Activated CD8-positive, alpha-beta T cell treated with anti-CD3 and anti-CD28 coated beads for 36 hours (primary cell): Measurements from ENCODE around the gene CR2. TPM values are rescaled to one million over a fixed set of nuclear protein-coding genes. Genes with fewer than 3 reads are reported as not detected.

Experiments used
- ATAC-seq: fragments of 200-7000 bp; cut with Tn5 transposase; one replicate; pipeline ENCODE4 v1.10.0; 2021; ENCODE audit warnings: mild to moderate bottlenecking, moderate library complexity
- CTCF ChIA-PET: fragments of 350-600 bp; sonication (Branson Sonifier 250); formaldehyde crosslinking; loops from one replicate; lab custom pipeline; 2021; ENCODE audit warnings: antibody characterized with exemption; lab: Charles Lee
- POLR2A ChIA-PET: fragments of 350-600 bp; sonication (Branson Sonifier 250); formaldehyde crosslinking; loops from one replicate; lab custom pipeline; 2021; ENCODE audit warnings: antibody characterized with exemption; lab: Charles Lee
- DNase-seq: peaks from one replicate; pipeline ENCODE4 v3.0.0-alpha.2; 2020
- H3K27ac Mint-ChIP-seq: one replicate; pipeline ENCODE4 v1.8.0; 2021; ENCODE audit warnings: mild to moderate bottlenecking, mixed read lengths
- H3K27me3 Mint-ChIP-seq: one replicate; pipeline ENCODE4 v1.8.0; 2021; ENCODE audit warnings: mixed read lengths
- H3K36me3 Mint-ChIP-seq: one replicate; pipeline ENCODE4 v1.8.0; 2021; ENCODE audit warnings: low read depth, mixed read lengths
- H3K4me1 Mint-ChIP-seq: one replicate; pipeline ENCODE4 v1.8.0; 2021; ENCODE audit warnings: low read depth, mixed read lengths
- H3K4me3 Mint-ChIP-seq: one replicate; pipeline ENCODE4 v1.8.0; 2021; ENCODE audit warnings: mild to moderate bottlenecking, moderate library complexity, mixed read lengths
- H3K9me3 Mint-ChIP-seq: one replicate; pipeline ENCODE4 v1.8.0; 2021; ENCODE audit warnings: mixed read lengths
- CTCF ChIP-seq: fragments of 200-600 bp; IDR thresholded peaks from one replicate; pipeline ENCODE4 v1.8.0; 2022; ENCODE audit warnings: antibody characterized with exemption, mild to moderate bottlenecking
- intact Hi-C: fragments of 100-400 bp; cut with micrococcal nuclease; formaldehyde crosslinking; loops from one replicate; pipeline ENCODE4 v1.10.0; 2022
- total RNA-seq, 2 experiments: library from RNA; stranded (reverse); gene quantifications; one replicate each; pipeline ENCODE4 v1.2.3, GENCODE V29; 2021

Gene CR2
- total RNA-seq, 2 experiments from 2014 or later = 1.9 to 2.1 TPM

- ATAC-seq (no peak), DNase-seq (no peak)
- peaks cover 18% of the 10 kb centered on the region for H3K4me1 Mint-ChIP-seq
- POLR2A ChIA-PET = interaction anchor here (1.1 kb wide), 1 partner anchor 13 kb away, joined by 3 read pairs; no protein-coding TSS in a partner anchor
- H3K27ac Mint-ChIP-seq = no peak overlapping the region
- CTCF ChIA-PET = interaction anchor here (1.3 kb wide), 1 partner anchor 427 kb away, joined by 3 read pairs; no protein-coding TSS in a partner anchor
- H3K27me3 Mint-ChIP-seq = peaks cover 4% of the 10 kb centered on the region
- no peaks in the 10 kb centered on the region for H3K36me3 Mint-ChIP-seq
- TF ChIP-seq CTCF = no peak
- H3K4me3 Mint-ChIP-seq = no peak overlapping the region
- H3K9me3 Mint-ChIP-seq = no peaks in the 10 kb centered on the region
- intact Hi-C loops = no loop called here
Observed at GRCh38 chr1:207503950-207504349, 49.8 kb downstream of the CR2 start.

GRCh38 chr1:207504438-207504837, 50.3 kb downstream of the CR2 start:
- Mint-ChIP-seq H3K4me1 (peaks cover 14% of the 10 kb centered on the region), H3K27me3 (peaks cover 4% of the 10 kb centered on the region), H3K27ac (no peak overlapping the region), H3K9me3 (no peaks in the 10 kb centered on the region), H3K4me3 (no peak overlapping the region), H3K36me3 (no peaks in the 10 kb centered on the region)
- ChIA-PET CTCF (interaction anchor here (0.8 to 1.3 kb wide), 2 partner anchors 428 to 454 kb away, joined by 3 read pairs; no protein-coding TSS in a partner anchor), POLR2A (interaction anchor here (1.1 kb wide), 1 partner anchor 13 kb away, joined by 3 read pairs; no protein-coding TSS in a partner anchor)
- intact Hi-C loops = no loop called here
- DNase-seq (no peak), ATAC-seq (no peak)
- no peak for TF ChIP-seq CTCF

GRCh38 chr1:207510444-207510843, 56.3 kb downstream of the CR2 start:
- TF ChIP-seq CTCF = no peak
- no peak overlapping the region for H3K27ac Mint-ChIP-seq
- no peaks in the 10 kb centered on the region for H3K36me3 Mint-ChIP-seq
- no peaks in the 10 kb centered on the region for H3K9me3 Mint-ChIP-seq
- no peak for ATAC-seq
- ChIA-PET CTCF (interaction anchor here (0.6 to 0.7 kb wide), 2 partner anchors 454 to 455 kb away, joined by 3 read pairs; no protein-coding TSS in a partner anchor), POLR2A (no interaction called here)
- no peak for DNase-seq
- no peaks in the 10 kb centered on the region for H3K27me3 Mint-ChIP-seq
- intact Hi-C loops = no loop called here
- peaks cover 2% of the 10 kb centered on the region for H3K4me1 Mint-ChIP-seq
- H3K4me3 Mint-ChIP-seq = no peak overlapping the region

- ATAC-seq (no peak), DNase-seq (no peak)
- Mint-ChIP-seq H3K27ac (no peak overlapping the region), H3K9me3 (no peaks in the 10 kb centered on the region), H3K4me3 (no peak overlapping the region), H3K4me1 (no peaks in the 10 kb centered on the region), H3K27me3 (no peaks in the 10 kb centered on the region), H3K36me3 (no peaks in the 10 kb centered on the region)
- ChIA-PET POLR2A (interaction anchor here (0.6 kb wide), 1 partner anchor 91 kb away, joined by 4 read pairs; no protein-coding TSS in a partner anchor), CTCF (interaction anchor here (1.3 kb wide), 1 partner anchor 15 kb away, joined by 6 read pairs; no protein-coding TSS in a partner anchor)
- intact Hi-C loops = no loop called here
- TF ChIP-seq CTCF = no peak
Observed at GRCh38 chr1:207514890-207515289, 60.8 kb downstream of the CR2 start.

GRCh38 chr1:207516729-207517128, 62.6 kb downstream of the CR2 start:
- no peak for TF ChIP-seq CTCF
- no peaks in the 10 kb centered on the region for H3K36me3 Mint-ChIP-seq
- POLR2A ChIA-PET = no interaction called here
- no peak for DNase-seq
- CTCF ChIA-PET = no interaction called here
- no peaks in the 10 kb centered on the region for H3K4me1 Mint-ChIP-seq
- ATAC-seq = no peak
- intact Hi-C loops = no loop called here
- no peaks in the 10 kb centered on the region for H3K27me3 Mint-ChIP-seq
- no peak overlapping the region for H3K27ac Mint-ChIP-seq
- no peak overlapping the region for H3K4me3 Mint-ChIP-seq
- no peaks in the 10 kb centered on the region for H3K9me3 Mint-ChIP-seq
